ENCODE results near the gene SKI.
A peak's percentile ranks its signal among the peaks of the same experiment; 100 is the strongest.

The SKI gene

GRCh38 chr1:2308844-2309243, 80.7 kb downstream of the SKI start:
- H3K27me3 ChIP-seq (ENCODE audit: low read depth): no peaks in the 10 kb centered on the region
- in situ Hi-C loops (cut with MboI; ENCODE audit: low sequenced_read_pairs): no loop called here
- H3K4me3 ChIP-seq: no peak overlapping the region
- H3K36me3 ChIP-seq (replicated peaks): peaks cover 35% of the 10 kb centered on the region
- H3K9me3 ChIP-seq: no peaks in the 10 kb centered on the region
- no peak for DNase-seq (ENCODE audit: low spot score in 2 of 2)
- peaks cover 3% of the 10 kb centered on the region; the same call in 1 of the 2 replicates for H3K4me1 ChIP-seq

GRCh38 chr1:2310332-2311183, 82.4 kb downstream of the SKI start:
- Histone ChIP-seq H3K4me3 (no peak overlapping the region), H3K36me3 (replicated peaks) (peaks cover 18% of the 10 kb centered on the region), H3K9me3 (no peaks in the 10 kb centered on the region), H3K4me1 (peaks cover 5% of the 10 kb centered on the region; the same call in 1 of the 2 replicates), H3K27me3 (ENCODE audit: low read depth) (no peaks in the 10 kb centered on the region)
- DNase-seq (ENCODE audit: low spot score in 2 of 2): no peak
- in situ Hi-C loops (cut with MboI; ENCODE audit: low sequenced_read_pairs): no loop called here

GRCh38 chr1:2311184-2312032, 83.3 kb downstream of the SKI start:
- DNase-seq (ENCODE audit: low spot score in 2 of 2): peak; percentile 64 to 86
- Histone ChIP-seq H3K4me1 (peaks cover 5% of the 10 kb centered on the region; the same call in 1 of the 2 replicates), H3K27me3 (ENCODE audit: low read depth) (no peaks in the 10 kb centered on the region), H3K36me3 (replicated peaks) (peaks cover 10% of the 10 kb centered on the region), H3K4me3 (no peak overlapping the region), H3K9me3 (no peaks in the 10 kb centered on the region)
- in situ Hi-C loops (cut with MboI; ENCODE audit: low sequenced_read_pairs): no loop called here

GRCh38 chr1:2312160-2312514, 84.0 kb downstream of the SKI start:
- Histone ChIP-seq H3K27me3 (ENCODE audit: low read depth) (no peaks in the 10 kb centered on the region), H3K4me3 (no peak overlapping the region), H3K4me1 (peaks cover 5% of the 10 kb centered on the region; the same call in 1 of the 2 replicates), H3K36me3 (replicated peaks) (peaks cover 9% of the 10 kb centered on the region), H3K9me3 (no peaks in the 10 kb centered on the region)
- in situ Hi-C loops (cut with MboI; ENCODE audit: low sequenced_read_pairs): no loop called here
- no peak for DNase-seq (ENCODE audit: low spot score in 2 of 2)

GRCh38 chr1:2312515-2313301, 84.6 kb downstream of the SKI start:
- H3K4me3 ChIP-seq: no peak overlapping the region
- peaks cover 6% of the 10 kb centered on the region; the same call in 1 of the 2 replicates for H3K36me3 ChIP-seq (replicated peaks)
- H3K4me1 ChIP-seq: peaks cover 5% of the 10 kb centered on the region; the same call in 1 of the 2 replicates
- DNase-seq (ENCODE audit: low spot score in 2 of 2): no peak
- no peaks in the 10 kb centered on the region for H3K27me3 ChIP-seq (ENCODE audit: low read depth)
- in situ Hi-C loops (cut with MboI; ENCODE audit: low sequenced_read_pairs): no loop called here
- H3K9me3 ChIP-seq: no peaks in the 10 kb centered on the region

GRCh38 chr1:2313651-2314261, 85.6 kb downstream of the SKI start:
- in situ Hi-C loops (cut with MboI; ENCODE audit: low sequenced_read_pairs): no loop called here
- no peak for DNase-seq (ENCODE audit: low spot score in 2 of 2)
- no peaks in the 10 kb centered on the region for H3K27me3 ChIP-seq (ENCODE audit: low read depth)
- H3K9me3 ChIP-seq: no peaks in the 10 kb centered on the region
- peaks cover 5% of the 10 kb centered on the region; the same call in 1 of the 2 replicates for H3K4me1 ChIP-seq
- H3K36me3 ChIP-seq (replicated peaks): no peaks in the 10 kb centered on the region
- H3K4me3 ChIP-seq: peak overlapping the region; percentile 34

- peak; percentile 37 to 88 for DNase-seq (ENCODE audit: low spot score in 2 of 2)
- Histone ChIP-seq H3K4me1 (peaks cover 5% of the 10 kb centered on the region; the same call in 1 of the 2 replicates), H3K9me3 (no peaks in the 10 kb centered on the region), H3K36me3 (replicated peaks) (no peaks in the 10 kb centered on the region), H3K27me3 (ENCODE audit: low read depth) (no peaks in the 10 kb centered on the region), H3K4me3 (peak overlapping the region; percentile 34)
- in situ Hi-C loops (cut with MboI; ENCODE audit: low sequenced_read_pairs): no loop called here
Measured at GRCh38 chr1:2314273-2314802, 86.2 kb downstream of the SKI start.

- peak; percentile 21 to 81 for DNase-seq (ENCODE audit: low spot score in 2 of 2)
- peaks cover 5% of the 10 kb centered on the region; the same call in 1 of the 2 replicates for H3K4me1 ChIP-seq
- no peaks in the 10 kb centered on the region for H3K36me3 ChIP-seq (replicated peaks)
- no peaks in the 10 kb centered on the region for H3K27me3 ChIP-seq (ENCODE audit: low read depth)
- peak overlapping the region; percentile 34 for H3K4me3 ChIP-seq
- no peaks in the 10 kb centered on the region for H3K9me3 ChIP-seq
- in situ Hi-C loops (cut with MboI; ENCODE audit: low sequenced_read_pairs): no loop called here
Measured at GRCh38 chr1:2314803-2315673, 86.9 kb downstream of the SKI start.

GRCh38 chr1:2315674-2316450, 87.7 kb downstream of the SKI start:
- peaks cover 5% of the 10 kb centered on the region; the same call in 1 of the 2 replicates for H3K4me1 ChIP-seq
- H3K4me3 ChIP-seq: no peak overlapping the region; the same call in 1 of the 2 replicates

GRCh38 chr1:2316451-2316961, 88.4 kb downstream of the SKI start:
- Histone ChIP-seq H3K27me3 (ENCODE audit: low read depth) (no peaks in the 10 kb centered on the region), H3K9me3 (no peaks in the 10 kb centered on the region), H3K4me1 (peaks cover 5% of the 10 kb centered on the region; the same call in 1 of the 2 replicates), H3K36me3 (replicated peaks) (no peaks in the 10 kb centered on the region), H3K4me3 (no peak overlapping the region)
- in situ Hi-C loops (cut with MboI; ENCODE audit: low sequenced_read_pairs): no loop called here
- DNase-seq (ENCODE audit: low spot score in 2 of 2): no peak

More at GRCh38 chr1:2315674-2316450, 87.7 kb downstream of the SKI start:
- no peak for DNase-seq (ENCODE audit: low spot score in 2 of 2)
- H3K27me3 ChIP-seq (ENCODE audit: low read depth): no peaks in the 10 kb centered on the region
- H3K36me3 ChIP-seq (replicated peaks): no peaks in the 10 kb centered on the region
- in situ Hi-C loops (cut with MboI; ENCODE audit: low sequenced_read_pairs): no loop called here
- no peaks in the 10 kb centered on the region for H3K9me3 ChIP-seq

GRCh38 chr1:2317230-2318065, 89.3 kb downstream of the SKI start:
- Histone ChIP-seq H3K27me3 (ENCODE audit: low read depth) (no peaks in the 10 kb centered on the region), H3K9me3 (no peaks in the 10 kb centered on the region), H3K4me3 (no peak overlapping the region), H3K4me1 (peaks cover 2% of the 10 kb centered on the region; the same call in 1 of the 2 replicates), H3K36me3 (replicated peaks) (no peaks in the 10 kb centered on the region)
- in situ Hi-C loops (cut with MboI; ENCODE audit: low sequenced_read_pairs): no loop called here
- DNase-seq (ENCODE audit: low spot score in 2 of 2): no peak
